K562 (cell line): Measurements from ENCODE around the gene BHLHE40. TPM values are rescaled to one million over a fixed set of nuclear protein-coding genes. Genes with fewer than 3 reads are reported as not detected.

Experiments used
- ARID4B ChIP-seq: sonication (generic); formaldehyde crosslinking; IDR thresholded peaks from 2 replicates; pipeline ENCODE4 v1.8.0; 2022; ENCODE audit warnings: mild to moderate bottlenecking, missing genetic modification reagents
- BRF1 ChIP-seq: IDR thresholded peaks from 3 replicates; pipeline ENCODE4 v1.6.1; 2011; ENCODE audit warnings: borderline replicate concordance, mild to moderate bottlenecking; ENCODE audit not compliant: insufficient read length; ENCODE audit errors: extremely low read depth
- CHD4 ChIP-seq: fragments of 200-600 bp; sonication (generic); IDR thresholded peaks from 3 replicates; pipeline ENCODE4 v1.6.1; 2012; ENCODE audit warnings: low read depth, mild to moderate bottlenecking, mixed read lengths, low read length, inconsistent platforms; ENCODE audit not compliant: insufficient read depth, insufficient replicate concordance, poor library complexity, severe bottlenecking
- E2F6 ChIP-seq, 2 experiments: IDR thresholded peaks; 2 replicates each; pipeline ENCODE4 v1.6.1; 2011; ENCODE audit warnings: borderline replicate concordance in 1 of 2, control low read depth in 1 of 2, low read depth in 1 of 2, low read length in 1 of 2, mild to moderate bottlenecking in 1 of 2, mixed read lengths in 1 of 2, moderate library complexity in 1 of 2; ENCODE audit not compliant: insufficient read depth in 1 of 2, insufficient read length in 1 of 2, poor library complexity in 1 of 2, severe bottlenecking in 1 of 2; ENCODE audit errors: extremely low read depth in 1 of 2
- EGR1 ChIP-seq: fragments of 450-650 bp; conservative IDR thresholded peaks from 2 replicates; pipeline ENCODE4 v1.6.1; 2017; ENCODE audit warnings: mild to moderate bottlenecking
- ELF2 ChIP-seq: fragments of 250-450 bp; sonication (Bioruptor Pico); IDR thresholded peaks from 2 replicates; pipeline ENCODE4 v1.5.0; 2021; ENCODE audit warnings: mild to moderate bottlenecking
- FOS ChIP-seq: IDR thresholded peaks from 3 replicates; pipeline ENCODE4 v1.6.1; 2011; ENCODE audit not compliant: insufficient read length; ENCODE audit errors: extremely low read depth
- FOXM1 ChIP-seq, 2 experiments: fragments of 450-650 bp in 1 of 2; sonication (generic) in 1 of 2; formaldehyde crosslinking in 1 of 2; IDR thresholded peaks; 2 replicates each; pipeline versions ENCODE4 v1.6.1 to v1.9.0; 2017 to 2022; ENCODE audit warnings: low read depth in 2 of 2, mild to moderate bottlenecking in 2 of 2, missing genetic modification reagents in 1 of 2, moderate library complexity in 1 of 2
- PCBP2 ChIP-seq: fragments of 200-400 bp; formaldehyde crosslinking; IDR thresholded peaks from 2 replicates; pipeline ENCODE4 v1.6.1; 2018; ENCODE audit warnings: low read length, low read depth, mild to moderate bottlenecking, moderate library complexity; ENCODE audit not compliant: poor library complexity, severe bottlenecking
- PHF8 ChIP-seq: fragments of 200-600 bp; sonication (generic); IDR thresholded peaks from 2 replicates; pipeline ENCODE4 v1.6.1; 2012; ENCODE audit warnings: mixed run types, mild to moderate bottlenecking, inconsistent platforms, low read length, moderate library complexity, borderline replicate concordance
- PML ChIP-seq: IDR thresholded peaks from 2 replicates; pipeline ENCODE4 v1.6.1; 2012; ENCODE audit warnings: low read length, inconsistent platforms
- POLR3A ChIP-seq: IDR thresholded peaks from 2 replicates; pipeline ENCODE4 v1.6.1; 2011; ENCODE audit warnings: borderline replicate concordance, mild to moderate bottlenecking, moderate library complexity; ENCODE audit not compliant: insufficient read length, insufficient read depth; ENCODE audit errors: extremely low read depth
- SIN3A ChIP-seq, 2 experiments: fragments of 150-350 bp in 1 of 2; IDR thresholded peaks; 2 replicates each; pipeline ENCODE4 v1.6.1; 2011 to 2016; ENCODE audit warnings: borderline replicate concordance in 2 of 2, low read depth in 2 of 2, low read length in 2 of 2, mild to moderate bottlenecking in 2 of 2, moderate library complexity in 2 of 2; ENCODE audit not compliant: control insufficient read depth in 1 of 2
- SP2 ChIP-seq: IDR thresholded peaks from 2 replicates; pipeline ENCODE4 v1.6.1; 2011; ENCODE audit warnings: mild to moderate bottlenecking, low read depth, low read length, moderate library complexity; ENCODE audit not compliant: poor library complexity, severe bottlenecking; ENCODE audit errors: extremely low read depth
- ZBED1 ChIP-seq: IDR thresholded peaks from 2 replicates; pipeline ENCODE4 v1.6.1; 2014
- ZNF311 ChIP-seq: fragments of 250-450 bp; sonication (Bioruptor Pico); IDR thresholded peaks from 2 replicates; pipeline ENCODE4 v1.4.0; 2020; ENCODE audit warnings: mild to moderate bottlenecking, moderate library complexity
- ZNF707 ChIP-seq: fragments of 250-450 bp; sonication (Bioruptor Pico); conservative IDR thresholded peaks from 2 replicates; pipeline ENCODE4 v1.8.0; 2022; ENCODE audit warnings: inconsistent platforms, mild to moderate bottlenecking, moderate library complexity
- polyA plus RNA-seq, 8 experiments: library from polyadenylated mRNA; depleted of rRNA in 4 of 8; stranded (reverse) in 5 of 8; unstranded in 3 of 8; fragments of >200 nt; fragmentation: Nextera tagmentation in 2 of 8; fragmentation: Illumina TruSeq in 1 of 8; extraction: Ambion mirVana in 2 of 8; extraction: Trizol in 1 of 8; gene quantifications; 2 replicates each; pipeline versions ENCODE4 v1.2.1 to v1.2.3, GENCODE V29; 2011 to 2014; ENCODE audit warnings: inconsistent platforms in 1 of 8, missing spikeins in 1 of 8
- total RNA-seq, 7 experiments: library from RNA; depleted of rRNA in 6 of 7; stranded (reverse); fragments of >200 nt in 6 of 7; fragmentation: Illumina TruSeq in 2 of 7; extraction: Trizol in 2 of 7; gene quantifications; 2 replicates each; pipeline versions ENCODE4 v1.2.1 to v1.2.3, GENCODE V29; 2011 to 2021; ENCODE audit warnings: low replicate concordance in 1 of 7

Gene BHLHE40
- total and polyA plus RNA-seq, 9 of the 15 experiments (the other 6 are each of a cell fraction or from before 2014, with no cell fraction given) = 12.0 to 83.9 (median 31.4) TPM

- TF ChIP-seq BRF1 (no peak), SP2 (no peak), POLR3A (no peak), ELF2 (no peak; the same call in 1 of the 2 replicates), ARID4B (peak; percentile 71; the same call in 1 of the 2 replicates), PCBP2 (no peak), EGR1 (no peak), CHD4 (no peak), SIN3A (IDR thresholded peaks at IDR 0.05; ENCODE audit: borderline replicate concordance in 2 of 2, control insufficient read depth in 1 of 2, low read depth in 2 of 2, low read length in 2 of 2) (peak in 1 of 2 experiments; percentile 85; a peak in 3 of 4 replicates), FOS (no peak), E2F6 (IDR thresholded peaks at IDR 0.05; ENCODE audit: borderline replicate concordance in 1 of 2, extremely low read depth in 1 of 2, insufficient read depth in 1 of 2, insufficient read length in 1 of 2, low read depth in 1 of 2, low read length in 1 of 2, poor library complexity in 1 of 2, severe bottlenecking in 1 of 2) (peak; percentile 57 to 60), FOXM1 (IDR thresholded peaks at IDR 0.05; ENCODE audit: low read depth) (no peak), FOXM1 (CRISPR knock-in tag; IDR thresholded peaks at IDR 0.05; ENCODE audit: low read depth) (no peak), ZNF311 (CRISPR knock-in tag) (no peak; the same call in 1 of the 2 replicates), ZBED1 (peak; percentile 82; the same call in 1 of the 2 replicates), PHF8 (no peak), ZNF707 (CRISPR knock-in tag) (0 out of 2 replicates have a peak, but pooled peaks have one; percentile 3), PML (no peak)
These were observed 1.3 kb downstream of the BHLHE40 start (continued) for GRCh38 chr3:4980229-4981203.
